Heart left ventricle (tissue), 16 donors: ENCODE measurements around the gene PAM16. TPM values are rescaled to one million over a fixed set of nuclear protein-coding genes. Genes with fewer than 3 reads are reported as not detected.

ENCODE experiments used
- ATAC-seq, 4 donors: fragments of 200-7000 bp; cut with Tn5 transposase; one replicate each; pipeline ENCODE4 v1.9.1; 2020 to 2022; ENCODE audit warnings: moderate library complexity in 4 of 4, mild to moderate bottlenecking in 3 of 4, moderate number of reproducible peaks in 1 of 4
- DNase-seq, 5 donors: peaks; one replicate each; pipeline ENCODE4 v3.0.0-alpha.2; 2020
- H3K27ac ChIP-seq, 12 donors: fragments of 200-600 bp; sonication (generic) in 4 of 12; one replicate each; pipeline versions ENCODE4 v1.5.0 to v1.8.0; 2016 to 2022; ENCODE audit warnings: mild to moderate bottlenecking in 2 of 12
- H3K27me3 ChIP-seq, 9 donors: fragments of 200-600 bp; sonication (generic) in 2 of 9; one replicate each; pipeline versions ENCODE4 v1.5.1 to v1.8.0; 2016 to 2022; ENCODE audit warnings: mild to moderate bottlenecking in 3 of 9
- H3K36me3 ChIP-seq, 9 donors: fragments of 200-600 bp; sonication (generic) in 2 of 9; one replicate each; pipeline versions ENCODE4 v1.5.0 to v1.8.0; 2018 to 2022; ENCODE audit warnings: mild to moderate bottlenecking in 2 of 9
- H3K4me1 ChIP-seq, 12 donors: fragments of 200-600 bp; sonication (generic) in 4 of 12; one replicate each; pipeline versions ENCODE4 v1.5.0 to v1.8.0; 2016 to 2022; ENCODE audit warnings: mild to moderate bottlenecking in 3 of 12
- H3K4me3 ChIP-seq, 12 donors: fragments of 200-600 bp; sonication (generic) in 4 of 12; one replicate each; pipeline versions ENCODE4 v1.5.0 to v1.8.0; 2017 to 2022; ENCODE audit warnings: mild to moderate bottlenecking in 9 of 12, moderate library complexity in 4 of 12
- H3K9me3 ChIP-seq, 12 donors: fragments of 200-600 bp; sonication (generic) in 4 of 12; one replicate each; pipeline versions ENCODE4 v1.5.0 to v1.8.0; 2016 to 2022; ENCODE audit warnings: mild to moderate bottlenecking in 1 of 12
- POLR2A ChIP-seq, 2 donors: fragments of 450-650 bp; IDR thresholded peaks; one replicate each; pipeline ENCODE4 v1.6.1; 2017; ENCODE audit warnings: antibody characterized with exemption in 2 of 2, mild to moderate bottlenecking in 2 of 2, moderate library complexity in 2 of 2
- WGBS, 4 donors: extraction: QIAGEN DNeasy Blood & Tissue Kit in 2 of 4; methylation state at CpG; one replicate each; pipeline versions ENCODE4 v1.1.5 to v1.1.7; 2013 to 2018; 5-methylcytosine and 5-hydroxymethylcytosine counted together
- intact Hi-C, 10 donors: fragments of 100-400 bp; cut with DNase I; formaldehyde crosslinking; loops; one replicate each; pipeline versions ENCODE4 v1.11.1 to v1.14.2; 2022
- polyA plus RNA-seq, 2 donors: library from polyadenylated mRNA; stranded (reverse); fragments of 200-250 nt; gene quantifications; one replicate each; pipeline ENCODE4 v1.2.3, GENCODE V29; 2013
- total RNA-seq, 9 donors: library from RNA; depleted of rRNA in 2 of 9; stranded (reverse); fragments of >200 nt in 2 of 9; fragmentation: NEBNext Ultra II Directional in 3 of 9; extraction: Animal tissue kit (Norgen Biotek cat#: 25700) in 3 of 9; gene quantifications; one replicate each; pipeline versions ENCODE4 v1.1.0 to v1.2.4, GENCODE V29; 2016 to 2023
- TF ChIP-seq, protein P1 (sequence below), 12 donors: fragments of 200-600 bp; sonication (generic) in 4 of 12; IDR thresholded peaks; one replicate each; pipeline versions ENCODE4 v1.5.0 to v1.8.0; 2018 to 2022; ENCODE audit warnings: antibody characterized with exemption in 12 of 12, mild to moderate bottlenecking in 5 of 12
- donor health status: ischemic (EF 13 %, LVEDD 7.1; RV severe dilation, severe dysfunction).
- donor health status: healthy with polysubstance abuse.
- donor health status: DM: no; HTN: yes; CAD: no.
- donor health status: DM: no; HTN: no; CAD: no.
- donor health status: ischemic (EF 25% LVEDD 6.9; RV normal size, moderate dysfunction).
- donor health status: ischemic (EF 25% LVEDD 5.7; RV mildly dilated, moderate dysfunction).
- donor health status: healthy.
- donor health status: DM: yes; HTN: yes; CAD: no.
- donor health status: ischemic (EF 35%, LVEDD 5.7; RV mildly dilated, moderate dysfunction).
- donor health status: nonischemic (EF 11% LVEDD 7.7; RV severe dilation, severe dysfunction).
- donor health status: DM: yes; HTN: yes; CAD: no.
- donor health status: PGD.
- donor health status: ischemic (EF 29% LVEDD 5.4; RV normal size, mild dysfunction).
- donor health status: nonischemic (EF 23%, LVEDD 6.1; RV moderate dilation, normal function).

Gene PAM16
- total and polyA plus RNA-seq, 11 donors = 32.7 to 210 (median 65.0) TPM

DNA sequence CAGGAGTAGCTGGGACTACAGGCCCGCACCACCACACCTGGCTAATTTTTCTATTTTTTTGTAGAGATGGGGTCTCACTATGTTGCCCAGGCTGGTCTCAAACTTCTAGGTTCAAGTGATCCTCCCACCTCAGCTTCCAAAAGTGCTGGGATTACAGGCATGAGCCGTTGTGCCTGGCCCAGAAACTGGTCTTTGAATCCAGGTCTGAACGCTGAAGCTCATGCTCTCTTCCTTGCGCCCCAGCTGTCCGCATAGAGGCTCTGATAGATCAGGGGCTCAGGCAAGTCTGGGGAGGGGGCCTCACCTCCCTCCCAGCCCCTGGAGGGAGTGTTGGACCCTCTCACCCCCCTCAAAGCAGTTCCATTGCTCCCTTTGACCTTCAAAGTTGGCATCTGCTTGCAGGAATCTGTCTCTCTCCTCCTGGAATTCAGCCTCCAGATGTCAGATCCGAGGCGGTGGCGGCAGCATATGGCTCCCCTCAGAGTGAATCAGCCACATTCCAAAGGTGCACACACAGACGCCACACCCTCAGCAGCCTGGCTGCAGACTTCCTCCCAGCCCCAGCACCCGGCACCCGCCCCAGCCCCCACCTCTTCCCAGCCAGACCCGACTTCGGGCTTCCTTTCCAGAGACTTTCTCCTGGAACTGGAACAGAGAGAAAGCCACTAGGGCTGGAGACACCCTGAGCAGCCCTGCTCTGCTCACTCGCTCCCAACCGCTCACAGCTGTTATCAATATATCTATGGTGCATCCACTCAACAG is 52.2 kb downstream of the PAM16 start:
- H3K4me3 ChIP-seq = peak overlapping the region in 1 of 12 donors; percentile 12
- ATAC-seq (peak; percentile 78 to 96 (median 96)), DNase-seq (peak; percentile 80 to 91 (median 85))
- 24 to 35% (median 31%) methylated on average over 14 to 15 of the region's 15 CpGs for WGBS, 4 donors
- intact Hi-C loops = loop anchor here in 1 of 10 donors (10.0 kb wide), 1 partner anchor 106 kb away; no protein-coding TSS in a partner anchor
- H3K27me3 ChIP-seq = no peaks in the 10 kb centered on the region
- peaks cover 0 to 6% (median 0%) of the 10 kb centered on the region in 9 donors for H3K36me3 ChIP-seq
- TF ChIP-seq, protein P1, sequence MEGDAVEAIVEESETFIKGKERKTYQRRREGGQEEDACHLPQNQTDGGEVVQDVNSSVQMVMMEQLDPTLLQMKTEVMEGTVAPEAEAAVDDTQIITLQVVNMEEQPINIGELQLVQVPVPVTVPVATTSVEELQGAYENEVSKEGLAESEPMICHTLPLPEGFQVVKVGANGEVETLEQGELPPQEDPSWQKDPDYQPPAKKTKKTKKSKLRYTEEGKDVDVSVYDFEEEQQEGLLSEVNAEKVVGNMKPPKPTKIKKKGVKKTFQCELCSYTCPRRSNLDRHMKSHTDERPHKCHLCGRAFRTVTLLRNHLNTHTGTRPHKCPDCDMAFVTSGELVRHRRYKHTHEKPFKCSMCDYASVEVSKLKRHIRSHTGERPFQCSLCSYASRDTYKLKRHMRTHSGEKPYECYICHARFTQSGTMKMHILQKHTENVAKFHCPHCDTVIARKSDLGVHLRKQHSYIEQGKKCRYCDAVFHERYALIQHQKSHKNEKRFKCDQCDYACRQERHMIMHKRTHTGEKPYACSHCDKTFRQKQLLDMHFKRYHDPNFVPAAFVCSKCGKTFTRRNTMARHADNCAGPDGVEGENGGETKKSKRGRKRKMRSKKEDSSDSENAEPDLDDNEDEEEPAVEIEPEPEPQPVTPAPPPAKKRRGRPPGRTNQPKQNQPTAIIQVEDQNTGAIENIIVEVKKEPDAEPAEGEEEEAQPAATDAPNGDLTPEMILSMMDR (IDR thresholded peaks at IDR 0.05) = no peak
- no peak for TF ChIP-seq POLR2A (IDR thresholded peaks at IDR 0.05)
- peaks cover 3 to 25% (median 20%) of the 10 kb centered on the region in 12 donors for H3K4me1 ChIP-seq
- H3K27ac ChIP-seq = peak overlapping the region; percentile 6 to 89 (median 68)
- H3K9me3 ChIP-seq = no peaks in the 10 kb centered on the region

DNA sequence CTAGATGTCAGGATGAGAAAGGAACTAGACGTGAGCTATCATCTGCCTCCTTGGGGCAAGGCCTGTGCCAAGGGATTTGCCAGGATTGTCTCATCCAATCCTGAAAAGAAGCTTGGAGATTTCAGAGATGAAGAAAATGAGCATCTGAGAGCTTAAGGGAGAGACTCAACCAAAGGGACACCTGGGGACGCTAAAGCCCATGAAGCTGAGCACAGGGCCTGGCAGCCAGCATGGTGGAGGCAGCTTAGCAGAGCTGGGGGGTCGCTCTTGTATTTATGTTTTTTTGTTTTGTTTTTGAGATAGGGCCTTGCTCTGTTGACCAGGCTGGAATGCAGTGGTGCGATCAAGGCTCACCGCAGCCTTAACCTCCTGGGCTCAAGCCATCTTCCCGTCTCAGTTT is 53.6 kb downstream of the PAM16 start:
- no peak for ATAC-seq
- TF ChIP-seq, protein P1 (IDR thresholded peaks at IDR 0.05) = no peak
- no peak for TF ChIP-seq POLR2A (IDR thresholded peaks at IDR 0.05)
- no peak overlapping the region for H3K27ac ChIP-seq

DNA sequence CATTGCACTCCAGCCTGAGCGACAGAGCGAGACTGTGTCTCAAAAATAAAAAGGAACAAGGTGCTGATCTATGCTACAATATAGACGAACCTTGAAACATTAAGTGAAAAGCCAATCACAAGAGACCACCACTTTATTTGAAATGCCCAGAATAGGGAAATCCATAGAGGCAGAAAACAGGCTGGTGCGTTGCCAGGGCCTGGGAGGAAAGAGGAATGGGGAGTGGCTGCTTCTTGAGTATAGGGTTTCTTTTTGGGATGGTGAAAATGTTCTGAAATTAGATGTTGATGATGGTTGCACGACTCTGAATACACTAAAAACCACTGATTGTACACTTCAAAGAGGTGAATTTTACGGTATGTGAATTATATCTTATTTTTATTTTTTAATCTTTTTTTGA is 55.5 kb downstream of the PAM16 start:
- TF ChIP-seq, protein P1 (IDR thresholded peaks at IDR 0.05) = no peak
- TF ChIP-seq POLR2A (IDR thresholded peaks at IDR 0.05) = no peak
- ATAC-seq = no peak
- H3K36me3 ChIP-seq = no peaks in the 10 kb centered on the region
- peaks cover 3 to 46% (median 34%) of the 10 kb centered on the region in 12 donors for H3K4me1 ChIP-seq
- no peaks in the 10 kb centered on the region for H3K9me3 ChIP-seq
- H3K4me3 ChIP-seq = no peak overlapping the region
- WGBS, 4 donors = 87 to 93% (median 91%) methylated on average over 6 of the region's 6 CpGs
- intact Hi-C loops = loop anchor here in 1 of 10 donors (10.0 kb wide), 1 partner anchor 109 kb away; no protein-coding TSS in a partner anchor
- H3K27ac ChIP-seq = no peak overlapping the region
- no peak for DNase-seq
- no peaks in the 10 kb centered on the region for H3K27me3 ChIP-seq

More for the DNA sequence above, 53.6 kb downstream of the PAM16 start:
- Histone ChIP-seq H3K4me3 (no peak overlapping the region), H3K4me1 (peaks cover 3 to 39% (median 31%) of the 10 kb centered on the region in 12 donors), H3K36me3 (peaks cover 0 to 6% (median 0%) of the 10 kb centered on the region in 9 donors), H3K9me3 (no peaks in the 10 kb centered on the region), H3K27me3 (no peaks in the 10 kb centered on the region)
- no peak for DNase-seq
- intact Hi-C loops = loop anchor here in 1 of 10 donors (10.0 kb wide), 1 partner anchor 107 kb away; no protein-coding TSS in a partner anchor
- 87 to 94% (median 93%) methylated on average over 6 of the region's 6 CpGs for WGBS, 4 donors

DNA sequence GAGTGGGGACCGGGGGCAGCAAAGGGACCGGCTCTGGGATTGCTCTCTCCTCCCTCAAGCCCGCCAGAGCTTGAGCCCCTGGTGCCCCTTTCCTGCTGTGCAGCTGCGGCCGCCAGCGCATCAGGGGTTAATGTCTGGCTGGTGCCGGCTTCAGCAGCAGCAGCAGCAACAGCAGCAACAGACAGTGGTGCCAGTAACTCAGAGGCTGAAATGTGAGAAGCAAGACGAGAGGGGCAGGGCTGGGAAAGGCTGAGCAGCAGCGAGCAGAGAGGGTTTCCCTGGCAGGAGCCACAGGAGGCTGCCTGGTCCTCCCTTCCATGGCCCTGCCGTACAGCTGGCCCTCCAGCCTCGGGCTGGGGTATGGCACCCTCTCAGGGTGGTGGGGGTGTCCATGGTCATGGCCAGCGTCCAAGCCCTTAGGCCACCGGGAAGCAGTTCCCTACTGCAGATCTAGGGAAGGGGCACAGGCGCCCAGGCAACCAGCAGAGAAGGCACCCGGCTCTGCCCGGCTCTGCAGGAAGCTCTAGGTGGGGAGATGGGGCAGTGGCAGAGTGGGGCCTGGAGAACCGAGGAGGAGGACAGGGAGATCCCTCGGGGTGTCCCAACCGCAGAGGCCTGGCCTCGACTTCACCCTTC is 57.2 kb downstream of the PAM16 start:
- Histone ChIP-seq H3K36me3 (no peaks in the 10 kb centered on the region), H3K4me1 (peaks cover 0 to 35% (median 26%) of the 10 kb centered on the region in 12 donors), H3K9me3 (no peaks in the 10 kb centered on the region), H3K4me3 (peak overlapping the region in 5 of 12 donors; percentile 13 to 22 (median 14)), H3K27me3 (no peaks in the 10 kb centered on the region), H3K27ac (peak overlapping the region in 9 of 12 donors; percentile 6 to 56 (median 30))
- no peak for TF ChIP-seq POLR2A (IDR thresholded peaks at IDR 0.05)
- TF ChIP-seq, protein P1 (IDR thresholded peaks at IDR 0.05) = no peak
- intact Hi-C loops = loop anchor here in 3 of 10 donors (5.0 to 10.0 kb wide), 3 partner anchors 33 to 111 kb away; no protein-coding TSS in a partner anchor
- ATAC-seq (peak; percentile 74 to 91 (median 79)), DNase-seq (peak in 4 of 5 donors; percentile 52 to 75 (median 66))
- WGBS, 4 donors = 17 to 36% (median 31%) methylated on average over 10 to 20 of the region's 20 CpGs
